ENCODE measurements around the gene PAK1.

GRCh38 chr11:77468527-77468926 lies 5.4 kb downstream of the PAK1 start:
- TF ChIP-seq CTCF (IDR thresholded peaks at IDR 0.05; ENCODE audit: extremely low read depth in 1 of 2, insufficient read depth in 1 of 2, low read depth in 1 of 2, low read length in 2 of 2): no peak
- no peak for TF ChIP-seq POLR2A (IDR thresholded peaks at IDR 0.05; ENCODE audit: low read depth, low read length)
- no peak for TF ChIP-seq EZH2 (IDR thresholded peaks at IDR 0.05; ENCODE audit: borderline replicate concordance, low read depth, low read length, severe bottlenecking)
- no peak for TF ChIP-seq JUN (IDR thresholded peaks at IDR 0.05; ENCODE audit: borderline replicate concordance, insufficient read depth, insufficient read length, low read depth)
- TF ChIP-seq FOS (IDR thresholded peaks at IDR 0.05; ENCODE audit: borderline replicate concordance, insufficient read depth, low read length): no peak
- TF ChIP-seq POLR2AphosphoS5 (IDR thresholded peaks at IDR 0.05; ENCODE audit: insufficient read depth, low read depth, low read length): no peak
- TF ChIP-seq MAX (IDR thresholded peaks at IDR 0.05; ENCODE audit: insufficient read depth, insufficient read length): no peak
- no peak for TF ChIP-seq GATA2 (IDR thresholded peaks at IDR 0.05; ENCODE audit: insufficient read depth, insufficient read length, low read depth, low read length)

Data from endothelial cell of umbilical vein (primary cell).